ENCODE results near the gene NR2F6. TPM values are rescaled to one million over a fixed set of nuclear protein-coding genes. Genes with fewer than 3 reads are reported as not detected.
"Not testable (repeated sequence)": the region's sequence is repeated elsewhere in the genome, so short reads cannot be mapped to it uniquely, and the experiment has no call there.

Gene NR2F6
- total RNA-seq, 1 experiment from 2014 or later, result 90.8 TPM

GRCh38 chr19:17281391-17282304 lies 35.9 kb upstream of the NR2F6 start, which contains the start of gene ANKLE1:
Gene ANKLE1, plus strand, starts transcription at chr19:17281901. Its CDS starts 20 bp downstream, at chr19:17281921.
- Histone ChIP-seq H3K4me2 (peak within 1 kb of the TSS; percentile 73), H3K9me2 (ENCODE audit: insufficient read depth) (no peaks in the 10 kb centered on the region), H3K27me3 (ENCODE audit: insufficient read depth, low read depth) (no peaks in the 10 kb centered on the region), H3K79me2 (ENCODE audit: low read depth) (no peaks in the 10 kb centered on the region), H3F3A (ENCODE audit: insufficient read depth, low read depth) (peaks cover 33% of the 10 kb centered on the region), H3K9me3 (ENCODE audit: insufficient read depth, low read depth) (no peaks in the 10 kb centered on the region), H2AFZ (peak within 1 kb of the TSS; percentile 56; the same call in 1 of the 2 replicates), H4K20me1 (ENCODE audit: insufficient read depth) (no peaks in the 10 kb centered on the region), H3K27ac (no peak within 1 kb of the TSS), H3K4me3 (no peak within 1 kb of the TSS), H3K4me1 (replicated peaks; ENCODE audit: insufficient read depth) (no peaks in the 10 kb centered on the region), H3K36me3 (ENCODE audit: low read depth) (0 out of 2 replicates have a peak, but pooled peaks cover 4% of the 10 kb centered on the region)
- ChIA-PET POLR2A (ENCODE audit: unreplicated experiment) (no interaction called here), CTCF (interaction anchor here (0.6 to 1.0 kb wide), 5 partner anchors 22 to 372 kb away, joined by 3 to 8 read pairs (median 4); no protein-coding TSS in a partner anchor)
- DNase-seq, result no peak
- TF ChIP-seq EZH2 (IDR thresholded peaks at IDR 0.05; ENCODE audit: low read depth) (no peak), CTCF (conservative IDR thresholded peaks at IDR 0.05) (no peak)
- intact Hi-C loops (cut with micrococcal nuclease; ENCODE audit: unreplicated experiment), result loop anchor here (1.0 to 5.0 kb wide), 3 partner anchors 76 to 509 kb away; no protein-coding TSS in a partner anchor
- no TSS peak for BruUV-seq (replicated peaks)

GRCh38 chr19:17279436-17279835 lies 33.7 kb upstream of the NR2F6 start:
- Histone ChIP-seq H3K9me3 (ENCODE audit: insufficient read depth, low read depth) (no peaks in the 10 kb centered on the region), H3K9me2 (ENCODE audit: insufficient read depth) (no peaks in the 10 kb centered on the region), H3K4me1 (replicated peaks; ENCODE audit: insufficient read depth) (no peaks in the 10 kb centered on the region), H3F3A (ENCODE audit: insufficient read depth, low read depth) (peaks cover 37% of the 10 kb centered on the region), H4K20me1 (ENCODE audit: insufficient read depth) (no peaks in the 10 kb centered on the region), H3K36me3 (ENCODE audit: low read depth) (peaks cover 11% of the 10 kb centered on the region), H3K4me2 (no peak overlapping the region), H3K79me2 (ENCODE audit: low read depth) (no peaks in the 10 kb centered on the region), H2AFZ (no peak overlapping the region), H3K4me3 (no peak overlapping the region), H3K27ac (no peak overlapping the region), H3K27me3 (ENCODE audit: insufficient read depth, low read depth) (no peaks in the 10 kb centered on the region)
- POLR2A ChIA-PET (ENCODE audit: unreplicated experiment), result no interaction called here
- DNase-seq, result no peak
- CTCF ChIA-PET, result interaction anchor here (0.6 kb wide), 1 partner anchor 66 kb away, joined by 8 read pairs; no protein-coding TSS in a partner anchor
- TF ChIP-seq EZH2 (IDR thresholded peaks at IDR 0.05; ENCODE audit: low read depth) (no peak), CTCF (conservative IDR thresholded peaks at IDR 0.05) (no peak)
- intact Hi-C loops (cut with micrococcal nuclease; ENCODE audit: unreplicated experiment), result no loop called here
- BruUV-seq (replicated peaks), result no TSS peak

- Histone ChIP-seq H3K27me3 (ENCODE audit: insufficient read depth, low read depth) (no peaks in the 10 kb centered on the region), H3K4me3 (no peak overlapping the region), H3K79me2 (ENCODE audit: low read depth) (no peaks in the 10 kb centered on the region), H3K4me2 (no peak overlapping the region), H3K9me3 (ENCODE audit: insufficient read depth, low read depth) (no peaks in the 10 kb centered on the region), H2AFZ (no peak overlapping the region), H3K36me3 (ENCODE audit: low read depth) (peaks cover 23% of the 10 kb centered on the region), H4K20me1 (ENCODE audit: insufficient read depth) (no peaks in the 10 kb centered on the region), H3K27ac (no peak overlapping the region), H3F3A (ENCODE audit: insufficient read depth, low read depth) (peaks cover 29% of the 10 kb centered on the region), H3K4me1 (replicated peaks; ENCODE audit: insufficient read depth) (no peaks in the 10 kb centered on the region), H3K9me2 (ENCODE audit: insufficient read depth) (no peaks in the 10 kb centered on the region)
- ChIA-PET CTCF (no interaction called here), POLR2A (ENCODE audit: unreplicated experiment) (no interaction called here)
- intact Hi-C loops (cut with micrococcal nuclease; ENCODE audit: unreplicated experiment), result no loop called here
- no TSS peak for BruUV-seq (replicated peaks)
- no peak for TF ChIP-seq CTCF (conservative IDR thresholded peaks at IDR 0.05)
- no peak for TF ChIP-seq EZH2 (IDR thresholded peaks at IDR 0.05; ENCODE audit: low read depth)
- DNase-seq, result no peak
Observed at GRCh38 chr19:17275441-17276175, 29.9 kb upstream of the NR2F6 start.

GRCh38 chr19:17274892-17275291 lies 29.2 kb upstream of the NR2F6 start:
- peaks cover 23% of the 10 kb centered on the region for H3K36me3 ChIP-seq (ENCODE audit: low read depth)
- H3K27ac ChIP-seq; H3K9me3 ChIP-seq (ENCODE audit: insufficient read depth, low read depth); H3K9me2 ChIP-seq (ENCODE audit: insufficient read depth); H3K4me3 ChIP-seq; POLR2A ChIA-PET (ENCODE audit: unreplicated experiment); H2AFZ ChIP-seq; H3K27me3 ChIP-seq (ENCODE audit: insufficient read depth, low read depth); DNase-seq; H4K20me1 ChIP-seq (ENCODE audit: insufficient read depth); BruUV-seq (replicated peaks); H3K4me1 ChIP-seq (replicated peaks; ENCODE audit: insufficient read depth); intact Hi-C loops (cut with micrococcal nuclease; ENCODE audit: unreplicated experiment); H3K79me2 ChIP-seq (ENCODE audit: low read depth); H3K4me2 ChIP-seq; CTCF ChIA-PET: not testable (repeated sequence)
- peaks cover 22% of the 10 kb centered on the region for H3F3A ChIP-seq (ENCODE audit: insufficient read depth, low read depth)
